ENCODE measurements around the gene RPL37.
A peak's percentile ranks its signal among the peaks of the same experiment; 100 is the strongest.
"Not testable (repeated sequence)": the region's sequence is repeated elsewhere in the genome, so short reads cannot be mapped to it uniquely, and the experiment has no call there.

Gene RPL37

GRCh38 chr5:40832345-40832744 lies 2.7 kb downstream of the RPL37 start:
- DNase-seq = no peak

DNA sequence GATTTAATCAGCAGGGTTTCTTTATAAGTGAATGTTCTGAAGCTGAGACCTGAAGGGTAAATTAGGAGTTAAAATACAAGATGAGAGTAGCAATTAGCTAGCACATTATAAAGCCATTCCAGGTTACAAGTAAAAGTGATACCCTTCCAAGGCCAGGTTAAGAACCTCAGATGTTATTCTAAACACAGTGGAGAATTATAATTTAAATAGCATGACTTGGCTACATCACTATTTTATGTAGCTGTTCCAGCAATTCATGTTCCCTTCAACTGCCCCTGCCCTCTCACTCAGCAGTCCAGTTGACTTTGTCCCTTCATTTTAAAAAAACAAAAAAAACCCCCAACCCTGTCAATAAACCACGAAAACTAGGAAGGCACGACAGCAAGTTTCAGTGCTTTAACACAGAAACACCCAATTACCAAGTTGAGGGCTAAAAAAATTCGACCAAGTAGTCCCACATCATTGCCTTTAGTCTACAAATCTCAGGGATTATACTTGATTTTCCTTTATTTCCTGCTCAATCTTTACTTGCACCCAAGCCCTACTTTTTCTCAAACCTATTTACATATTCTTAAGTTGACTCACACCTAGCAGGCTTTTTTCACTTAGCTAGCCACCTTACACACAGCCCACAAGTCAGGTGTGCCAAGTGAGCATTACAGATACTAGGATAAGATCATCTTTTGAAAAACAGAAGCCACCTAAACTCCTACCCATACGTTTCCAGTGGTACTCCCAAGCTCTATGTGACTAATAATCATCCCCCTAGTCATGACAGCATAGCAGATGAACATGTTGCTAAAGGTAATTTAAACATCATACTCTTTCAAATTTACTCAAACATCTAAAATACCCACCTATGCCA lies 3.4 kb downstream of the RPL37 start:
- no peak for DNase-seq

DNA sequence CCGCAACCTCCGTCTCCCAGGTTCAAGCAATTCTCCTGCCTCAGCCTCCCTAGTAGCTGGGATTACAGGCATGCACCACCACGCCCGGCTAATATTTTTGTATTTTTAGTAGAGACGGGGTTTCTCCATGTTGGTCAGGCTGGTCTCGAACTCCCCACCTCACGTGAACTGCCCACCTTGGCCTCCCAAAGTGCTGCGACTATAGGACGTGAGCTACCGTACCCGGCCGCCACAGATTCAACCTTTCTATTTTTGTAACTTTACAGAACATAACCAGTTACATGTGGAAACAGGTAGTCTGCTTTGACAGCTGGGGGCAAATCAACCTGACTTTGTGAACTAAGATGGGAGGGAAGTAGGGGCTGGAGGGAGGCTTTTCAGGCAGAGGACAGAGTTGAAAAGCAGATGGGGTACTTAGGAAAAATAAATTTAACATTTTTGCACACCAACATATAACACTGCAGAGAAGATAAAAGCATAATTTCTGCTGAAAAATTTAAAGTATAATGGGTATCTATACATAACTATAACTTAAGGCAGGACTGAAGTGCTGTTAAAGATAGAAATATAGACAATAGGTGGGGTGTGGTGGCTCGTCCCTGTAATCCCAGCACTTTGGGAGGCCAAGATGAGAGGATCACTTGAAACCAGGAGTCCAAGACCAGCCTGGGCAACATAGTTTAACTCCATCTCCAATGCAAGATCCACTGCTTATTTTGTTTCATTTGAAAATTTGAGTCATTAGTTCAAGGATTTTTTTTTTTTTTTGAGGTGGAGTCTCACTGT lies 5.1 kb downstream of the RPL37 start:
- no peak for DNase-seq

DNA sequence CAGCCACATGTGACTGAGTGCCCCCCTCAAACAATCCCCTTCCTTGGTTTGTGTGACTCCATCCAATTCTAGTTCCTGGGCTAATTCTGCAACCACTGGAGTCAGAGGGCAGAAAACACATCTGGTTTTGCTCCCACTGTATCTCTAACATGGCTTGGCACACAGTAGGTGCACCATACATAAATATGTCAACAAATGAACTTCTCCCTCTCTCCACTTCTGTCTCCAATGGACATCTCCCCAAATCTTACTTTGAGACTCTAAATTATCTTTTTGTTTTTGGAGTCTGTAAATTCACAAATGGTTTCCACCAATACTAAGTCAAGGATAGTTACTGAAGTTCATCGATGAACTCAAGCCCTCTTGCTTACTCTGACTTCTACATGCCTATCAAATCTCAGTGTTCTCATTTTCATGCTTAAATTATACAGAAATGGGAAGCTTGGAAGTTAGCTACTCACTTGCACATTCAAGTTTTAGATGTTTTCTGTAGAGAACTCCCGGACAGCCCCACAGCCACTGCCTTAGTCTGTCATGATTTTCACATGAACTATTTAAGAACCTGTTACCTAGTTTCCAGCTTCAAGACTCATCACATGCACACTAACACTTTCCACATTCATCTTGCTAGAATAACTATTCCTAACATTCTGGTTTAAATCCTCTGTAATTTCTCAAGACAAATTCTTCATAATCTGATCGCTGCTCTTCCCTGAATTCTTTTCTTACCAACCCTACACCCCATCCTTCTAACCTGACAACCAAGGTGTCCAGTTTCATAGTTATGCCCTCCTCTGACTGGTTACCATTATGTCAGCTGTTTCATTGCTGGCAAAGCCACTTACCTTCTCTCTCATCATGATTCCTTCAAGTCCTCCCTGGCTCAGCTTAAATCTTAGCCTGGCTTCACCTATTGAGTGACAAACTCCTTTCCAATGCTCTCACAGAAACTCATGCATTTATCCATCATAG lies 6.0 kb downstream of the RPL37 start:
- DNase-seq = no peak

- DNase-seq = no peak
These were observed 6.9 kb downstream of the RPL37 start for GRCh38 chr5:40828021-40828631.

- DNase-seq = no peak
These were observed 7.6 kb downstream of the RPL37 start for GRCh38 chr5:40827188-40827977.

GRCh38 chr5:40826489-40827187 lies 8.4 kb downstream of the RPL37 start:
- no peak for DNase-seq

DNA sequence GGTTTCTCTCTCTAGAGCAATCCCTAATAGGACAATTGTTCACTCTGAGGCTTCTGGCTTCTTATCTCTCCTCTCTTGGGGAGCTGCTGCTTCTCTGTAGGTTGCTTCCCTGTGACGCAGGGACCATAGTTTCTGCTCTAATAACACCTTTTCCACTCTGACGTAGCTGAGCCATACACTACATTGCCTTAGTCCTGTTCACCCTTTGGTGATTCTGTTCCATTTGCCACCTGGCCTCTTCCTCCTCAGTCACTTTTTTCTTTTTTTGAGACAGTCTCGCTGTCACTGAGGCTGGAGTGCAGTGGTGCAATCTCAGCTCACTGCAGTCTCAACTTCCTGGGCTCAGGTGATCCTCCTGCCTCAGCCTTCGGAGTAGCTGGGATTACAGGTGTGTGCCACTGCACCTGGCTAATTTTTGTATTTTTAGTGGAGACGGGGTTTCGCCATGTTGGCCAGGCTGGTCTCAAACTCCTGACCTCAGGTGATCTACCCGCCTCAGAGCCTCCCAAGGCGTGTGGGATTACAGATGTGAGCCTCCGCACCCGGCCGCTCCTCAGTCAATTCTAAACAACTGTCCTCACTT lies 9.5 kb downstream of the RPL37 start:
- DNase-seq = not testable (repeated sequence)

DNA sequence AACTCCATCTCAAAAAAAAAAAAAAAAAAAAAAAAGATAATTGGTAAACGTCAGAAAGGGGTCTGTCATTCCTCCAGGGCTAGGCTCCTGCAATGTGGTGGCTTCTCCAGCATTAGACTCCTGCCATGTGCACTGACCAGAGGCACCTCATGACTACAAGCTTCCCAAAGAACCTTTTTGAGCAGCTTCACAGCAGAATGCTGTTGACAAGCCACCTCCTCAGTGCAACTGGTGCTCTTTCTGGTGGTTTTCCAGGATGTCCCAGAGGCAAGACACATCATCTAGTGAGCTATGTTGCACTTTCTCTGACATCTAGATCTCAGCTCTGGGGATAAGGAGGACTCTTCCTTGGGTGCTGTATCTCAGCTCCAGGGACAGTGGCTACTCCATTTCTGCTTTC lies 11.6 kb downstream of the RPL37 start:
- no peak for DNase-seq

GRCh38 chr5:40813698-40814281 lies 21.2 kb downstream of the RPL37 start:
- no peak for DNase-seq

DNA sequence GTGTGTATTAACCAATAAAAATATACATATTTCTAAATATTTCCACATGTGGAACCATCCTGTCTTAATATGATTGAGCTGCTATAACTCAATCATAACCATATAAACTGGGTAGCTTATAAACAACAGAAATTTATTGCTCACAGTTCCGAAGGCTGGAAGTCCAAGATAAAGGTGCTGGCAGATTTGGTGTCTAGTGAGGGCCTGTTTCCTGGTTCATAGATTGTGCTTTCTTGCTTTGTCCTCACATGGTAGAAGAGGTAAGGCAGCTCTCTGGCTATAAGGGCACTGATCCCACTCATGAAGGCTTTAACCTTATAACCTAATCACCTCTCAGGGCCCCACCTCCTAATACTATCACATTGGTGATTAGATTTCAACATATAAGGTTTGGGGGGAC lies 22.9 kb downstream of the RPL37 start:
- DNase-seq = no peak

GRCh38 chr5:40801771-40802562 lies 33.1 kb downstream of the RPL37 start:
- no peak for DNase-seq

DNA sequence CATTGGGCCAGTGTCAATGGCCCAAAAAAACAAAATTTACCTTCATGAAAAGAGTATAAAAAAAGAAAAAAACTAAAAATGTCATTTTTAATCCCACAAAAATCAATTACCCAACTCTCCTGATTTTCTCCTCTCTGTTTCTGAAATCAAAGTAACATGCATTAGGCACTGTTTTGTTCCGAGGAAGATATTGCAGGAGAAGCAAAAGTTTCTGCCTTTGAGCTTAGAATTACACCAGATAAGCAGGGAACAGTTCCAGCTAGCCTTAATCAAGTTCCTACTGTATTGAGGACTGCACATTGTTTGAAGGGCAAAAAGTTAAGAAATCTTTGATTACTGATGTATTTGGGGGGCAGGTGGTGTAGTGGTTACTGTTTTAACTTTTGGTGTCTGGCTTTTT lies 35.8 kb downstream of the RPL37 start:
- no peak for DNase-seq

GRCh38 chr5:40798801-40799210 lies 36.2 kb downstream of the RPL37 start:
- DNase-seq = no peak

GRCh38 chr5:40798012-40798800 lies 36.8 kb downstream of the RPL37 start, which contains the start of gene PRKAA1:
PRKAA1 (minus strand) TSS chr5:40798374; CDS start chr5:40798189, 185 bp downstream.
- DNase-seq = peak; percentile 91

- peak; percentile 74 for DNase-seq
These were observed 37.6 kb downstream of the RPL37 start for GRCh38 chr5:40797273-40798011.

DNA sequence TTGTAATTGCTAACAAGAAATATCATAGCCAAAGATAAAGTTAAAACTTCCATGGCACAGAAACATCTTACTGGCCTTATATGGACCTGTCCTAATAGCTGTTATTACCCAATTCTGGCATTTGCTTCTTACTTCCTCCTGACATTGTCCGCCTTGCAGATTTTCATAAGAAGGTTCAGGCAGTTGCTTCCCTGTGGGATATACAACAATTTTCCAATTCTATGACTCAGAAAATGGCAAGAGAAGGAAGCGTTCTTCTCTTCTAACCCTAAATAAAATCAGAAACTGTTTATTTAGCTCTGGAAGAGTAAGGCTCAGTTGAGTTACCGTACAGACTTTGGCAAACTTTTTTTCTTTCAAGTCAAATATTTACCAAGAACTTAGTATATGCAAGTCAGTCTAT lies 38.5 kb downstream of the RPL37 start:
- DNase-seq = no peak

DNA sequence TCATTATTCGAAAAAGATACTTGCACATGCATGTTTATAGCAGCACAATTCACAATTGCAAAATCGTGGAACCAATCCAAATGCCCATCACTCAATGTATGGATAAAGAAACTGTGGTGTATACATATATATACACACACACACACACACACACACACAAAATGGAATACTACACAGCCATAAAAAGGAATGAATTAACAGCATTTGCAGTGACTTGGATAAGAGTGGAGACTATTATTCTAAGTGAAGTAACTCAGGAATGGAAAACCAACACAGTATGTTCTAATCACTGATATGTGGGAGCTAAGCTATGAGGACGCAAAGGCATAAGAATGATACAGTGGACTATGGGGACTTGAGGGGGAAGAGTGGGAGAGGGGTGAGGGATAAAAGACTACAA lies 40.1 kb downstream of the RPL37 start:
- not testable (repeated sequence) for DNase-seq

All from NCI-H510A (cell line).